KOPT-K1 (cell line): ENCODE data around the gene SCCPDH.
"Not testable (repeated sequence)": the region's sequence is repeated elsewhere in the genome, so short reads cannot be mapped to it uniquely, and the experiment has no call there.

Experiments
- H3K27ac ChIP-seq: fragments of 200-600 bp; sonication (generic); 2 replicates; pipeline ENCODE4 v1.5.1; 2016; ENCODE audit warnings: antibody characterized with exemption, mild to moderate bottlenecking, low read depth, low read length; ENCODE audit not compliant: poor library complexity, severe bottlenecking
- H3K36me3 ChIP-seq: fragments of 200-600 bp; sonication (generic); 2 replicates; pipeline ENCODE4 v1.5.1; 2017; ENCODE audit warnings: antibody characterized with exemption, mild to moderate bottlenecking, low read length, moderate library complexity; ENCODE audit not compliant: insufficient read depth
- H3K9me3 ChIP-seq: fragments of 200-600 bp; sonication (generic); 2 replicates; pipeline ENCODE4 v1.5.1; 2017; ENCODE audit warnings: antibody characterized with exemption, low read length, mild to moderate bottlenecking; ENCODE audit not compliant: insufficient read depth, poor library complexity, severe bottlenecking

SCCPDH gene

GRCh38 chr1:246694213-246694895 lies 29.9 kb upstream of the SCCPDH start:
- not testable (repeated sequence) for H3K36me3 ChIP-seq, H3K27ac ChIP-seq
- H3K9me3 ChIP-seq = peaks cover 14% of the 10 kb centered on the region

GRCh38 chr1:246695136-246695535 lies 29.1 kb upstream of the SCCPDH start:
- H3K9me3 ChIP-seq = peaks cover 14% of the 10 kb centered on the region
- no peaks in the 10 kb centered on the region for H3K36me3 ChIP-seq
- H3K27ac ChIP-seq = no peak overlapping the region

- Histone ChIP-seq H3K9me3 (peaks cover 14% of the 10 kb centered on the region), H3K27ac (no peak overlapping the region), H3K36me3 (no peaks in the 10 kb centered on the region)
Measured at GRCh38 chr1:246695666-246696065, 28.5 kb upstream of the SCCPDH start.

GRCh38 chr1:246698466-246699094 lies 25.6 kb upstream of the SCCPDH start:
- H3K36me3 ChIP-seq = no peaks in the 10 kb centered on the region
- H3K27ac ChIP-seq = peak overlapping the region; percentile 50
- H3K9me3 ChIP-seq = peaks cover 6% of the 10 kb centered on the region

- H3K27ac ChIP-seq = peak overlapping the region; percentile 50
- H3K36me3 ChIP-seq = no peaks in the 10 kb centered on the region
- peaks cover 5% of the 10 kb centered on the region for H3K9me3 ChIP-seq
Measured at GRCh38 chr1:246699095-246699735, 25.0 kb upstream of the SCCPDH start.

GRCh38 chr1:246703581-246703980 lies 20.6 kb upstream of the SCCPDH start:
- H3K36me3 ChIP-seq = no peaks in the 10 kb centered on the region
- H3K27ac ChIP-seq = no peak overlapping the region
- H3K9me3 ChIP-seq = no peaks in the 10 kb centered on the region

GRCh38 chr1:246705368-246705767 lies 18.8 kb upstream of the SCCPDH start:
- no peaks in the 10 kb centered on the region for H3K9me3 ChIP-seq
- no peak overlapping the region for H3K27ac ChIP-seq
- no peaks in the 10 kb centered on the region for H3K36me3 ChIP-seq

GRCh38 chr1:246708166-246708565 lies 16.0 kb upstream of the SCCPDH start:
- Histone ChIP-seq H3K36me3 (no peaks in the 10 kb centered on the region), H3K27ac (no peak overlapping the region), H3K9me3 (no peaks in the 10 kb centered on the region)

GRCh38 chr1:246709196-246709595 lies 15.0 kb upstream of the SCCPDH start:
- no peak overlapping the region for H3K27ac ChIP-seq
- no peaks in the 10 kb centered on the region for H3K9me3 ChIP-seq
- no peaks in the 10 kb centered on the region for H3K36me3 ChIP-seq

GRCh38 chr1:246709835-246710234 lies 14.4 kb upstream of the SCCPDH start:
- H3K9me3 ChIP-seq = no peaks in the 10 kb centered on the region
- no peak overlapping the region for H3K27ac ChIP-seq
- no peaks in the 10 kb centered on the region for H3K36me3 ChIP-seq

GRCh38 chr1:246711548-246712003 lies 12.6 kb upstream of the SCCPDH start:
- H3K9me3 ChIP-seq = no peaks in the 10 kb centered on the region
- no peak overlapping the region for H3K27ac ChIP-seq

GRCh38 chr1:246712428-246712827 lies 11.8 kb upstream of the SCCPDH start:
- H3K27ac ChIP-seq, H3K36me3 ChIP-seq, H3K9me3 ChIP-seq: not testable (repeated sequence)

More at GRCh38 chr1:246711548-246712003, 12.6 kb upstream of the SCCPDH start:
- no peaks in the 10 kb centered on the region for H3K36me3 ChIP-seq

- H3K36me3 ChIP-seq, H3K27ac ChIP-seq: not testable (repeated sequence)
- H3K9me3 ChIP-seq = peaks cover 12% of the 10 kb centered on the region
Measured at GRCh38 chr1:246719361-246719760, 4.8 kb upstream of the SCCPDH start.

- peaks cover 12% of the 10 kb centered on the region for H3K9me3 ChIP-seq
- not testable (repeated sequence) for H3K36me3 ChIP-seq, H3K27ac ChIP-seq
Measured at GRCh38 chr1:246720814-246721213, 3.4 kb upstream of the SCCPDH start.

GRCh38 chr1:246722720-246723119 lies 1.5 kb upstream of the SCCPDH start:
- peaks cover 16% of the 10 kb centered on the region for H3K9me3 ChIP-seq
- H3K27ac ChIP-seq = no peak overlapping the region
- peaks cover 16% of the 10 kb centered on the region for H3K36me3 ChIP-seq
